Dedifferentiated amniotic fluid mesenchymal stem cell (primary cell): Measurements from ENCODE around the gene THADA.
A peak's percentile ranks its signal among the peaks of the same experiment; 100 is the strongest.
"Not testable (repeated sequence)": the region's sequence is repeated elsewhere in the genome, so short reads cannot be mapped to it uniquely, and the experiment has no call there.

Experiments used
- DNase-seq: peaks from one replicate; pipeline ENCODE4 v3.0.0-alpha.2; 2016; ENCODE audit errors: extremely low spot score

The THADA gene

DNA sequence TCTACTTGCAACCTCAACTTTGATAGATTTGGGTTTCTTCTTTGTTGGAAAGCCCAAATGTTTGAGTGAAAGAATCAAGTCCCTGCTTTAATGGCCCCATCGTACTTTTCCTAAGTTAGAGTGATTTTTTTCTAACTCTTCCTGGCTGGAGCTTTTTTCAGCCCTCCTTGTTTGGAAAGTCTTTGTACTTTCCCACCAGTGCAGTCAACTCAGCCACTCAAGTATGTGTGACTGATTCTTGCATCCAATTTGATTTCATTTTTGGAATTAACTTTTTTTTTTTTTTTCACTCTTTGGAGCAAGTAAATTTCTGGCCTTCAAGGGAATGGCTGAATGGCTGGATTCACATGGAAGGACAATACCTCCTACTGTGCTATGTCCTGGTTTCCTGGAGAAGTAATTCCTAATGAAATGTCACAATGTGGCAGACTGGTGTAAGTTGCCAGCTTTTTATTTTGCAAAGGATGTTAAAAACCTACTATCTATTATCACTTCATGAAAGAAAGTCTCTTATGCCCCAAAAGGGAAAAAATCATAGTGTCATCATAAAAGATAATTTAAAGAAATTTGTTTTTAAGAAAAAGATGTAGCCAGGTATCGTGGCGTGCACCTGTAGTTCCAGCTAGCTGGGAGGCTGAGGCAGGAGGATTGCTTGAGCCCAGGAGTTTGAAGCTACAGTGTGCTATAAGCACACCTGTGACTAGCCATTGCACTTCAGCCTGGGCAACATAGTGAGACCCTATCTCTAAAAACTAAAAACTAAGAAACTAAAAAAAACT lies 293.5 kb downstream of the THADA start:
- DNase-seq, result no peak

DNA sequence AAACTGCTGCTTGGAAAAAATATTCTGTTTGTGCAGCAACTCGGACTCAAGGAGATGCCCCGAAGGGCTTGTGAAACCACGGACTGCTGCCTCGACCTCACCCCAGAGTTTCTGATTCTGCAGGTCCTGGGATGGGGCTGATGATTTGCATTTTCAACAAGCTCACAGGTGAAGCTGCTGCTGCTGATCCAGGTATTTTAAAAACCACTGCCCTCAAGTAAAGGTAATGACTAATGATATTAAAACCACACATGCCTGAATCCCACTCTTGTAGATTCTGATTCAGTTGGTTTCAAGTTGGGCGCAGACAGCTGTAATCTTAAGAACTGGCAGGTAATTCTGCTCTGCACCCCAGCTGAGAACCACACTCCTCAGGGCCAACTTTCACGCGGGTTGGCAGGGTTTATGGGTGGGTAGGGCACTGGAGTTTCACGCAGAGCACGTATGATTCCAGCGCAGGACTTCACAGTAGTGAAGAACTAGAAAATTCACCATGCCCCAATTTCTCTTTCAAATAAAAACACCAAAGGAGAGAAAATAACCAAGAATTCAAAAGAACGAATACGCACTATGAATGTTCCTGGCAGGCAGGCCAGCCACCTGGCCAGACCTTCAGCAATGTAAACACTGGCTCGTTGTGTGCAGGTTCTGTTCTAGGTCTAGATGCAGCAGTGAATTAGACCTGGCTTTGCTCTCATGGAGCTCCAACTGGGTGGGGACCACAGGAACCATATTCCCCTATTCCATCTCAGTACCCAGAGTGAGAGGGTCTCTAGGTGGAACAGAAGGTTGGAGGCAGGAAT lies 294.9 kb downstream of the THADA start:
- no peak for DNase-seq

DNA sequence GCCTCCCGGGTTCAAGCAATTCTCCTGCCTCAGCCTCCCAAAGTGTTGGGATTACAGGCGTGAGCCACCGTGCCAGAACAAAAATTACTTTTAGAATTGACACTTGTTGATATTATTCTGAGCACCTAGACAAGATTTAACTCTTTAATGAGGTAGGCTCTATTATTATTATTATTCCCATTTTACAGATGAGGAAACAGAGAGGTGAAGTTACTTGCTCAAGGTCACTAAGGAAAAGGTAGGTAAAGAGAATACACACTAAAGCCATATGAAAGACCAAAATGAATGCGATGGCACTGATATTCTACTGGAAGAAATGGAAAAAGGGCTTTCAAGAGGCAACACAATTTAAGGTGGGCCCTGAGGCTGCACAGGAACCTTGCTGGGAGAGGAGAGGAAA lies 295.6 kb downstream of the THADA start:
- DNase-seq, result no peak

DNA sequence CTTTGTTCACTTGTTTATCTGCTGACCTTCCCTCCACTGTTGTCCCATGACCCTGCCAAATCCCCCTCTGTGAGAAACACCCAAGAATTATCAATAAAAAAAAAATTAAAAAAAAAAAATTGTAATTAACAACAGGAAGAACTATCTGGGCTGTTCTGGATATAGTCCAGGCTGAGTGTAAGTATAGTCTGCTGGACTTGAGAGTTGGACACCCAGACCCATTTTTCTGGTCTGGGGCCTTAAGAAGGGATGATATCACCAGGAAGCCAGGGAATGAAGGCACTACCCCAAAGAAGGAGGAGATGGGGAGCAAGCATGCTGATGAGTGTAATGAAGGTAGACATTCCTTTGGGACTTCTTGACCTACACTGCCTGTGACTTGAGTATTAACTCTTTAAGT lies 297.3 kb downstream of the THADA start:
- no peak for DNase-seq

DNA sequence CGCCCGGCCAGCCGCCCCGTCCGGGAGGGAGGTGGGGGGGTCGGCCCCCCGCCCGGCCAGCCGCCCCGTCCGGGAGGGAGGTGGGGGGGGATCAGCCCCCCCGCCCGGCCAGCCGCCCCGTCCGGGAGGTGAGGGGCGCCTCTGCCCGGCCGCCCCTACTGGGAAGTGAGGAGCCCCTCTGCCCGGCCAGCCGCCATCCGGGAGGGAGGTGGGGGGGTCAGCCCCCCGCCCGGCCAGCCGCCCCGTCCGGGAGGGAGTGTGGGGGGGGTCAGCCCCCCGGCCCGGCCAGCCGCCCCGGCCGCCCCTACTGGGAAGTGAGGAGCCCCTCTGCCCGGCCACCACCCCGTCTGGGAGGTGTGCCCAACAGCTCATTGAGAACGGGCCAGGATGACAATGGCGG lies 298.1 kb downstream of the THADA start:
- DNase-seq, result not testable (repeated sequence)

DNA sequence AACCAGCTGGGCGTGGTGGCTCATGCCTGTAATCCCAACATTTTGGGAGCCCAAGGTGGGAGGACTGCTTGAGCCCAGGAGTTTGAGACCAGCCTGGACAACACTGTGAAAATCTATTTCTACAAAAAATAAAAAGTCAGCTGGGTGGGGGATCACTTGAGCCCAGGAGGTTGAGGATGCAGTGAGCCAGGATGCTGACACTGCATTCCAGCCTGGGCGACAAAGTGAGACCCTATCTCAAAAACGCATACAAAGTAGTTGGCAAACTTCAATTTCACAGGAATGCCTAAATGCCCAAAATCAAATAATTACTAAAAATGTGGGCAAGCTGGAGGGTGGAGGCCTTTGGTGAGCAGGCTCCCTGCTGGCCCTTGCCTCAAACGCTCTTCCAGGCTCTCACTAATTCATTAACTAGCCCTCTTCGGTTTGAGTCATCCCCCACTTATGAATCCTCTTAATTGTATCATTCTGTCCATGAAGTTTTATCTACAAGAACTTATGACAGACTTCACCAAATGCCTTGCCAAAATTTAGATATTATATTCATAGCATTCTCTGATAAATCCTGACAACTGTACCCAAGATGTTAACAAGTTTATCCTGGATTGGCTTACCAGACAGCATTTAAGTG lies 300.8 kb downstream of the THADA start:
- no peak for DNase-seq

DNA sequence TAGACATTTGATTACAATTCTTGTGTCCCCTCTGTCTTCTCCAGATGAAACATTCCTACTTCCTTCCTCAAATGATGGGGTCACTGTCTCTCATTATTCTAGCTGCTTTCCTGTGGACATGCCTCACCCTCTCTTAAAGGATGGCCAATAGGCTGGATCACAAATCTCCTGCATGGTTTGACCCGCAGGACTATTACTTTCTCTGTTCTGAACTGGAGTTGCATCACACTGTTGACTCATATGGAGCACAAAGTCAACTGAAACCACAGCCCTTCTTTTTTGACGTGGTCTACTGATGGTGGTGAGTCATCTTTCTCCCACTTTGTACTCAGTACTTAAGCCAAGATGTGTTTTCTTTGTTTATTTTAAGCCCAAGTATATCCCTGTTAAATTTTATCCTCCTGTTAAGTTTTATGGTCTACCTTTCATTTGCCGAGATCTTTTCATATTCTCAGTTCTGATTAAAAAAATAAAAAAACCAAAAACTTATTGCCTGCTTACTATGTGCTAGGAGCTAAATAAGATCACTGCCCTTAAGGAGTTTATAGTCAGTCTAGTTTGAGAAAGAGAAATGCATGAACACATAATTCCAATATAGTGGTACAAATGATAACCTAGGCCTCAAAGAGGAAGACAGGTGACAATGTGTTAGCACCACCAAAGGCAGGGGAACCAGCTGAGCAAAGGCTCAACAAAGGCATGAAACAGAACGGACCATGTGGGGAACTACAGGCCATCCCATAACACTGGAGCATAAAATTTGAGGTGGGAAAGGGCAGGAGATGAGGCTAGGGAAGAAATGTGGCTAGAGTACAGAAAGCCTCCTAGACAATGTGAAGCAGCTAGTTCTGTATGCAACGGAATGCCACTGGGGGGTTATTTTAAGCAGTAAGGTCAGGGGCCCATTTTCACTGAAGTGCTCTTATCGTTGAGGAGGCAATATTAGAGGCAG lies 301.8 kb downstream of the THADA start:
- DNase-seq, result peak; percentile 99

DNA sequence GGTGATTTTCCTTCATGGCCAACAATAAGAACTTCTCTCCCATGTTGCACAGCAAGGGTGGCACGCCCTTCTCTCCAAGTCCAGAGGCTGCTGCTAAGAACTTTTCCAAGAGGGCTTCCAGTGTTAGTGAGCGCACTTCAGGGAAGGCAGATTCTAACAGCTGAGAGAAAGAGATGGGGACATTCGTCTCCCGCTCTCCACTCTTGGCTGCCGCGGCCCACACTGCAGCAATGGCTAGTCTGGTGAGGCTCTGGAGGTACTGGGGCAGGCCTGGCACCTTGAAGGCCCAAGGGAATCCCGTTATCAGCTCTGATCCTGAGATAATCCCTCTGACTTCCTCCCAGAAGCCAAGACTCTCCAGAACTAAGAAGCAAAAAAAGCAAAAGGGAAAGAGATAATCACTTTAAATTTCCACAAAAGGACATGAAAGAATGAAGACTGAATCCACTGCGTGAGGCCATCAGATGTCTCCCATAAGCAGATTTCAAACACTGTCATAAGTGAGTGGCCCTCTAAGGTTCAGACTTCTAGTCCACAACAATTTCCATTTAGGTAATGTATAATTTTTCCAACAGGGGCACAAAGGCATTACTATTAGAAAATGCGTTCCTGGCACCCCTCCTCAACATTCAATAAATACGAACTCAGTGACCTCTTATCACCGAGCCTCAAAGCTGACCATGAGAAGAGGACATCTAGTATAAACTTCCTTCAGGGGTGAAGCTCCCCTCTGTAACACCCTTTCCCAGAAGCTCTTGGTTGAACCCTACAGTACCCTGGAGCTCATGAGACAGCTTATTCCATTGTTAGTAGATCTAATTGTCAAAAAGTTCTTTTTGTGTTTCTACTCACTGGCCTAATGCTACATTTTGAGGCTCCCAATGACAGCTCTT lies 302.7 kb downstream of the THADA start:
- DNase-seq, result no peak

DNA sequence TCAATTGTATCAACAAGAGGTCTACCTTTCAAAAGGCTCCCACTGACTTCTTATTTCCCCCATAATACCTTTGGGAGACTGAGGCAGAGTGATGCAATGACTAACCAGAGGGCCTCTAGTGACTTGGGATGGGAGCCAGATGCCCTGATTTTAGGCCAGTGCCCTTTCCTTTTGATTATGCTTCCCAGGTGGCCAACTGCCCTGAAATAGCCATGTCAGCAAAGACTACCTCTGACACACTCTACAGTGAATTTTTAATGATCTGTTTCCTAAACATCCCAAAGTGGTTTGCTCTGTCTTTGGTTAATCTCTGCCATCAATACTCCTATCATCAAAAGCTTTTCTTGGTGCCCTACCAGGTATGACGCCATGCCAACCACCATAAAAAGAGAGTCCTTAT lies 303.5 kb downstream of the THADA start:
- DNase-seq, result no peak

DNA sequence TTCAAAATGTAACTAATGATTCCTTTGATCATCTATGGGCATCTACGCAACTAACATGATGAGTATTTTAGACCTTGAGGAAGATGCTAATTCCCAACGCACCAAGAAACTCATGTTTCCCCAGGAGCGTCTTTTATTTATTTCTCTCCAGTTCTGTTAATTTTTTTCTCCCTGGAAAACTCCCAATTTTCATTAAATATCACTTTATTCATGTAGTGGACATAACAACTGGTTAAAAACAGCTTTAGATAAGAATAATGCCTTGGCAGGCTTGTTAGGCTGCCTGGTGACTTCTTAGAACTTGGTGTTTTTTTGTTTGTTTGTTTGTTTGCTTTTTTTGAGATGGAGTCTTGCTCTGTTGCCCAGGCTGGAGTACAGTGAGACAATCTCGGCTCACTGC lies 306.5 kb downstream of the THADA start:
- DNase-seq, result no peak

DNA sequence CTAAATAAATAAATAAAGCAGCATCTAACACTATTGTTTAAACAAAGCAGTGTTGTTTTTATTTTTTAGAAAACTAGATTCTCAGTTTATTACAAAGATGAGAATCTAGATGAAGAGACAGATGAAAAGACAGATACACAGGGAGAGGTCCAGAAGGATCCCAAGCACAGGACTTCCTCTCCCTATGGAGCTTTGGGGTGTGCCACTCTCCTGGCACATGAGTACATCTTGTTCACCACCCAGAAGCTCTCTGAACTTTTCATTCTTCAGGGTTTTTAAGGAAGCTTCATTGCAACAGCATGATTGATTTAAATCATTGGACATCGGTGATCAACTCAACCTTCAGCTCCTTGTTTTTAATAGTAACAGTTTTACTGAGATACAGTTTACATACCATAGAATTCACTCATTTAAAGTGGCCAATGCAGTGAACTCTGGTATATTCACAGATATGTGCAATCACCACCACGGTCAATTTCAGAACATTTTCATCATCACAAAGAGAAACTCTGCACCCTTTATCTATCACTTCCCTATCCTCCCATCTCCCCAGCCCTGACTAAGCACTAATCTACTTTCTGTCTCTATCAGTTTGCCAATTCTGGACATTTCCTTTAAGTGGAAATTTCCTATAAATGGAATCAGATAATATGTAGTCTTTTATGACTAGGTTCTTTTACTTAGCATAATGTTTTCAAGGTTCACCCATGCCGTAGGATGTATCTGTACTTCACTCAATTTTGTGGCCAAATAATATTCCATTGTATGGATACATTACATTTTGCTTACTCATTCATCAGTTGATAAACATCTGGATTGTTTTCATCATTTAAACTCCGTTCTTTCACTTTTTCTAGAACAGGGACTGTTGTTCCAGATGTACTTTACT lies 307.2 kb downstream of the THADA start:
- DNase-seq, result no peak

DNA sequence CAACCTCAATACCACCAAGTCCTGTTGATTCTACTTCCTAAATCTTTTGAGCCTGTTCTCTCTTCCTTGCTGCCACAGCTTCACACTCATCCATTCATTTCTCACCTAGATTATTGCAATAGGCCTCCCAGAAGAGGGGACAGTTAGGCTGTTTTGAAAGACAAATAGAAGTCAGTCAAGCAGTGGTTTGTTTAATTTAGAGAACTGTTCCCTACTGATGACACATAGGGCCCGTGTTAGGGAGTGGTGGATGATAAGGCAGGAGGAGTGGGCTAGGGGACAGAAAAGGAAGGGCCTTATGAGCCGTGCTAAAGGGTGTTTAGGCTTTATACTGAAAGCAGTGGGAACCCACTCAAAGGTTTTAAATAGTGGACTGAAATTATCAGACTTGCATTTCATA lies 309.9 kb downstream of the THADA start:
- no peak for DNase-seq

DNA sequence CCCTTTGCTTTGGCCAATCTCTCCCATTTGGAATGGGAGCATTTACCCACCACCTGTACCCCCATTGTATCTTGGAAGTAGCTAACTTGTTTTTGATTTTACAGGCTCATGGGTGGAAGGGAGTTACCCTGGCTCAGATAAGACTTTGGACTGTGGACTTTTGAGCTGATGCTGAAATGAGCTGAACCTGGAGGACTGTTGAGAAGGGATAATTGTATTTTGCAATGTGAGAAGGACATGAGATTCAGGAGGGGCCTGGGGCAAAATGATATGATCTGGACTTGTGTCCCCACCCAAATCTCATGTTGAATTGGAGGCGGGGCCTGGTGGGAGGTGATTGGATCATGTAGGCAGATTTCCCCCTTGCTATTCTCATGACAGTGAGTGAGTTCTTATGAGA lies 310.9 kb downstream of the THADA start:
- no peak for DNase-seq

DNA sequence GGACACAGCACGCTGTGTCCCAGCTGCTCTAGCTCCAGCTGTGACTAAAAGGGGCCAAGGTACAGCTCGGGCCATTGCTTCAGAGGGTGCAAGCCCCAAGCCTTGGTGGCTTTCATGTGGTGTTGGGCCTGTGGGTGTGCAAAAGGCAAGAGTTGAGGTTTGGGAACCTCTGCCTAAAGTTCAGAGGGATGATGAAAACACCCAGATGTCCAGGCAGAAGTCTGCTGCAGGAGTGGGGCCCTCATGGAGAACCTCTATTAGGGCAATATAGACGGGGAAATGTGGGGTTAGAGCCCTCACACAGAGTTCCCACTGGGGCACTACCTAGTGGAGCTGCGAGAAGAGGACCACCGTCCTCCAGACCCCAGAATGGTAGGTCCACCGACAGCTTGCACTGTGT lies 311.5 kb downstream of the THADA start:
- not testable (repeated sequence) for DNase-seq

DNA sequence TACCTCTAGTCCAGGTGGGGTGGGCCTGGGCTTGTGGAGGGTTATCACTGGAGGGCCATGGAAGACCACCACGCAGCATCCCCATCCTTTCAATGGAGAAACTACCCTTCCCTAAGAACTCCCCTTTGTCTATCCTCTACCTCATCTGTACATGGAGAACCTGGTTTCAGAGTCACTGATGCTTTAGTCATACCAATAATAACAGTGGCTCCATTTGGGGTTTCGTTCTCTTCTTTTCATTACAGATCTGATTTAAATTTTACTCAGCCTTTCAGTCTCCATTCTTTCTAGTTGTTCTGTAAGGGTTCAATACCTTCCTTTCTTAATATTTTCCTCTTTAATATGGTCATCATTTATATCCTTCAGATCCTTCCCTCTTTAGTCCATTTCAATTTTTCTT lies 314.8 kb downstream of the THADA start:
- no peak for DNase-seq

DNA sequence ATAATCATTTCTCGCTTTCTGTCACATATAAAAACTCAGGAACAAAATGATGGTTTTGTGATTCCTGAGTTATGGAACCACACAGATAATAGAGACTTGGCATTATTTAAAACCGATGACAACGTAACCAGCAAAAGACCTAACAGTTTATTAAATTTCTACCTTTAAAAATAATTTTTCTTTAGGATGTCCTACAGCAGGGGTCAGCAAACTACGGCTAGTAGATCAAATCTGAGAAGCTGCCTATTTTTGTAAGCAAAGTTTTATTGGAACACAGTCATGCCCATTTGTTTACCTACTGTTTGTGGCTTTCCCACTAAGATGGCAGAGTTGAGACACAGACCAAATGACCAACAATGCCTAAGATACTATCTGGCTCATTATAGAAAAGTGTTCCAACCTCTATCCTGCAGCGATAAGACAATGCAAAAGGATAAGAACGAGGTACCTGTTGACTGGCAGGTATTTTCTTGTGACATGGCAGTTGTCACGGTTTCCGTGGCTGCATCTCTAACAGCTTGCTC lies 316.5 kb downstream of the THADA start:
- no peak for DNase-seq

DNA sequence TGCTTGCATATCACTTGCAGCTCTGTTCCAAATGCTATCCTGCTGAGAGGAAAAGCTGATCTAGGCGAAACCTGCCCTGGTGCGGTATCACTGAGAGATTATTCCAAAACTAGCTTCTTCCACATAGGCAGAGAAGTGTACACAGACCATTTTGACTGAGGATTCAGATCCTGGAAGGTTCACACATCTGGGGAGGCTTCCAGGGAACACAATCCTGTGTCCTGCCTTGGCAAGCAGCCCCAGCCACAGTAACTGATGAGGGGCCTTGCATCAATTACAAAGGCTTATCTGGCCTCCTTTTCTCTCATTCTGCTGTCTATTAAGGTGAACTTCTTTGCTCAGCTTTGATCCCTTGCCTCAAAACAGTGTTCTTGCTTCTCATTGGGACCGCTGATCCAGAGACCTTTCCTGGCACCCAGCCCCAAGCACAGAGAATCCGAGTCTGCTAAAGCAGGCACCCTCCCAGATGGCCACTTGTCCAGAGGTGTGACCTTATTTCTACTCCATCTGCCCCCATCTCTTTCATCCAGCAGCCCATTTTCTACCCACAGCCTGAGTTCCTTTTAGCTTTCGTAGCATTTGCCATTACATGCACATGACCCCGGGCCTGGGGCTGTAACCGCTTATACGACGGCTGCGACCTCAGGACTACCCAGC lies 317.1 kb downstream of the THADA start:
- DNase-seq, result no peak

DNA sequence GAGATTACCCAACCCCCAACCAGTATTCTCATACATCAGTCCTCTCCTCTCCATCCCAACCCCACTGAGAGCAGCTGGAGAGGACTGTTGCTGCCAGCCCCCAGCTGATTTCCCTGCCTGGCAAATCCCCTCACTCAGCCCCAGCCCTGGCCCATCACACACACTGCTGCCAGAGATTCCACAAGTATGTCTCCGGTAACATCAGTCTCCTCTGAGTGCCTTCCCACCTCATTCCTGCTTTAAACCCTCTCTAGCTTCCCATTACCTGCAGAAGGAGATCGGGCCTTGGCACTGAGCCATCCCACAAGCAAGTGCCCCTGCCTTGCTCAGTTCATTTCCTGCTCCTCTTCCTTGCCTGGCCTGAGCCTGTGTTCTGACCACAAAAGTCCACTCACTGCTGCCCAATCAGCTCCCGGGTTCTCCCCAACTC lies 318.9 kb downstream of the THADA start:
- no peak for DNase-seq
